Body of pancreas (tissue), 4 donors: Measurements from ENCODE around the gene SMAD2. TPM values are rescaled to one million over a fixed set of nuclear protein-coding genes. Genes with fewer than 3 reads are reported as not detected.

Experiments used
- ATAC-seq: fragments of 150-250 bp; one replicate; pipeline ENCODE4 v1.9.1; 2016
- DNase-seq, 4 donors: peaks; one replicate each; pipeline ENCODE4 v3.0.0-alpha.2; 2019
- H3K27ac ChIP-seq, 4 donors: fragments of 200-600 bp; sonication (generic); 1 replicate in 3 of 4; 2 replicates in 1 of 4; pipeline versions ENCODE4 v1.5.1 to v1.6.1; 2016 to 2019; ENCODE audit warnings: mild to moderate bottlenecking in 1 of 4, mixed read lengths in 1 of 4, moderate library complexity in 1 of 4
- H3K27me3 ChIP-seq, 2 donors: fragments of 200-600 bp; sonication (generic); one replicate each; pipeline ENCODE4 v1.6.0; 2016; ENCODE audit warnings: mild to moderate bottlenecking in 1 of 2
- H3K36me3 ChIP-seq, 2 donors: fragments of 200-600 bp; sonication (generic); replicated peaks in 1 of 2; 2 replicates each; pipeline ENCODE4 v1.5.1; 2016; ENCODE audit warnings: low read depth in 2 of 2; ENCODE audit not compliant: insufficient read depth in 1 of 2
- H3K4me1 ChIP-seq: fragments of 200-600 bp; sonication (generic); one replicate; pipeline ENCODE4 v1.6.0; 2016
- H3K4me3 ChIP-seq, 2 donors: fragments of 200-600 bp; sonication (generic); 1 replicate in 1 of 2; 2 replicates in 1 of 2; pipeline ENCODE4 v1.5.1; 2016 to 2019
- H3K9me3 ChIP-seq, 3 donors: fragments of 200-600 bp; sonication (generic); 1 replicate in 2 of 3; 2 replicates in 1 of 3; pipeline ENCODE4 v1.5.1; 2016
- POLR2A ChIP-seq, 3 donors: fragments of 450-650 bp; IDR thresholded peaks; one replicate each; pipeline ENCODE4 v1.6.1; 2016; ENCODE audit warnings: antibody characterized with exemption in 3 of 3, mild to moderate bottlenecking in 2 of 3
- WGBS, 2 donors: methylation state at CpG; one replicate each; pipeline ENCODE4 v1.1.5; 2017; 5-methylcytosine and 5-hydroxymethylcytosine counted together
- intact Hi-C: fragments of 100-400 bp; cut with DNase I; formaldehyde crosslinking; loops from one replicate; pipeline ENCODE4 v1.15.1; 2023
- total RNA-seq, 2 donors: library from RNA; depleted of rRNA; stranded (reverse); fragments of >200 nt; gene quantifications; one replicate each; pipeline ENCODE4 v1.1.0, GENCODE V29; 2016
- TF ChIP-seq, protein P1 (sequence below), 7 experiments: fragments of 450-650 bp in 4 of 7; fragments of 200-600 bp in 3 of 7; sonication (generic) in 3 of 7; IDR thresholded peaks; one replicate each; pipeline ENCODE4 v1.5.1; 2016 to 2019; ENCODE audit warnings: antibody characterized with exemption in 7 of 7

SMAD2 gene
- total RNA-seq, 2 donors from 2014 or later, result 9.6 to 19.7 TPM

DNA sequence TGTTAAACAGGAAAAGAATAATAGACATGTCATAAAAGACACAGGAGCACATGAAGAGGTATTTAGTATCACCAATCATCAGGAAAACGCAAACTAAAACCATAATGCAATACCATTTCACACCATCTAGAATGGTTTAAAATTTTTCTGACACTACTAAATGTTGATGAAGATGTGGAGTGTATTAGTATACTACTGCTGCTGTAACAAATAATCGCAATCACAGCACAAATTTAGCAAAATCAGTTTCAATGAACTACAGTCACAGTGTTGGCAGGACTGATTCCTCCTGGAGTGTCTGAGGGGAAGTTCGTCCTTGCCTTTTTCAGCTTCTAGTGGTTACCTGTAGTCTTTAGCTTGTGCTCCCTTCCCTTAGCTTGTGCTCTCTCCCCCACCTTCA, 24.1 kb downstream of the SMAD2 start:
- H3K9me3 ChIP-seq, result no peaks in the 10 kb centered on the region
- no peaks in the 10 kb centered on the region for H3K36me3 ChIP-seq
- no peak overlapping the region for H3K4me3 ChIP-seq
- intact Hi-C loops, result no loop called here
- no peaks in the 10 kb centered on the region for H3K27me3 ChIP-seq
- H3K27ac ChIP-seq, result no peak overlapping the region
- TF ChIP-seq, protein P1, sequence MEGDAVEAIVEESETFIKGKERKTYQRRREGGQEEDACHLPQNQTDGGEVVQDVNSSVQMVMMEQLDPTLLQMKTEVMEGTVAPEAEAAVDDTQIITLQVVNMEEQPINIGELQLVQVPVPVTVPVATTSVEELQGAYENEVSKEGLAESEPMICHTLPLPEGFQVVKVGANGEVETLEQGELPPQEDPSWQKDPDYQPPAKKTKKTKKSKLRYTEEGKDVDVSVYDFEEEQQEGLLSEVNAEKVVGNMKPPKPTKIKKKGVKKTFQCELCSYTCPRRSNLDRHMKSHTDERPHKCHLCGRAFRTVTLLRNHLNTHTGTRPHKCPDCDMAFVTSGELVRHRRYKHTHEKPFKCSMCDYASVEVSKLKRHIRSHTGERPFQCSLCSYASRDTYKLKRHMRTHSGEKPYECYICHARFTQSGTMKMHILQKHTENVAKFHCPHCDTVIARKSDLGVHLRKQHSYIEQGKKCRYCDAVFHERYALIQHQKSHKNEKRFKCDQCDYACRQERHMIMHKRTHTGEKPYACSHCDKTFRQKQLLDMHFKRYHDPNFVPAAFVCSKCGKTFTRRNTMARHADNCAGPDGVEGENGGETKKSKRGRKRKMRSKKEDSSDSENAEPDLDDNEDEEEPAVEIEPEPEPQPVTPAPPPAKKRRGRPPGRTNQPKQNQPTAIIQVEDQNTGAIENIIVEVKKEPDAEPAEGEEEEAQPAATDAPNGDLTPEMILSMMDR (IDR thresholded peaks at IDR 0.05), result no peak
- no peak for TF ChIP-seq POLR2A (IDR thresholded peaks at IDR 0.05)
- no peaks in the 10 kb centered on the region for H3K4me1 ChIP-seq
- no peak for ATAC-seq
- DNase-seq, result no peak
- 93 to 99% methylated on average over 3 of the region's 3 CpGs for WGBS, 2 donors

DNA sequence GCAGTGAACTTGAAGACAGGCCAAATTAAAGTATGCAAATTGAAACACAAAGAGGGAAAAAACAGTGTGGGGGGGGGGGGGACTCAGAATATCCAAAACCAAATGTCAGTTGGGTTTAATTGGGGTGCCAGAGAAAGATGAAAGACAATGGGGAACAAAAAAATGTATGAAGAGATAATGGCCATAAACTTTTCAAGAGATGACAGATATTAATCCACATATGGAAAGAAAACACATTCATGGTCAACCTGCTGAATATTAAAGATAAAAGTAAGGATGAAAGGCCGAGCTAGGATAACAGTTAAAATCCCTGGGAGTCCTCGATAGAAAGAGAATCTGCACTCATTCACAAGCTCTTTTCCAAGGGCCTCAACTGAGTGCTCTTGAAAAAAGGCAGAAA, 26.6 kb downstream of the SMAD2 start:
- no peaks in the 10 kb centered on the region for H3K36me3 ChIP-seq
- DNase-seq (no peak), ATAC-seq (no peak)
- 93 to 94% methylated on average over 2 of the region's 2 CpGs for WGBS, 2 donors
- H3K9me3 ChIP-seq, result no peaks in the 10 kb centered on the region
- no peak overlapping the region for H3K4me3 ChIP-seq
- H3K4me1 ChIP-seq, result peaks cover 2% of the 10 kb centered on the region
- intact Hi-C loops, result no loop called here
- TF ChIP-seq, protein P1 (IDR thresholded peaks at IDR 0.05), result no peak
- TF ChIP-seq POLR2A (IDR thresholded peaks at IDR 0.05), result no peak
- no peak overlapping the region for H3K27ac ChIP-seq
- no peaks in the 10 kb centered on the region for H3K27me3 ChIP-seq

DNA sequence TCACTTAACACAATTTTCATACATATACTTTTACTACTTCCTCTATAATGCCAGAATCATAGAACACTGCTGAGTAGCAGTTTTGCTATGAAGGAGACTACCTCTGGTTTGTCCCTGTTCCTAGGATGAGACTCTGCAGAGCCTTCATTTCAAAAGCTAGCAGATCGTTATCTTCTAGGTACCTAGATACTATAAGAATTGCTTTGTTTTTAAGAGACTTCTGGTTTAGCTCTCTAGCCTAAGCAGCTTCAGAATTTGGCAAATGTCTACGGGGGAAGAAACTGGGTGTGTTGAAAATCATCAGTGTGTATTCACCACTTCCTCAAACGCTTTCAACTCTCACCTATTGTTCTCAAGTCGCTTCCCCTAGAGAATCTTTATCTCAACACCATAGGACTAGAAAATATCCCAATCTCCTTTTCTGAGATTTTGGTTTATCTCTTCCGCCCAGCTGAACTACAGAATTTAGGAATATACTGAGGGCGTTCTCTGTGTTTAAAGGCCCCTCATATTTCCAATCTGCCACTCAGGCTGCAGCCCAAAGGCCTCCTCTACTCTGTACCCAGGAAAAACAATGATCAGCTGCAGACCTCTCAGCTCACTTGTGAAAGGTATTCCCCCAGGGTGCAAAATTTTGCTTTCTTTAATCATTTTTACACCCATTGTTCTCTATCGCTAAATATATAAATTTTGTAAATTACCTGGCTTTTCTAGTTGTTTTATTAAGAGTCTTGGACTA, 28.7 kb downstream of the SMAD2 start:
- no peak overlapping the region for H3K27ac ChIP-seq
- intact Hi-C loops, result no loop called here
- H3K36me3 ChIP-seq, result no peaks in the 10 kb centered on the region
- DNase-seq (no peak), ATAC-seq (no peak)
- no peaks in the 10 kb centered on the region for H3K27me3 ChIP-seq
- 77 to 82% methylated on average over 7 of the region's 7 CpGs for WGBS, 2 donors
- H3K4me1 ChIP-seq, result peaks cover 10% of the 10 kb centered on the region
- H3K4me3 ChIP-seq, result no peak overlapping the region
- no peaks in the 10 kb centered on the region for H3K9me3 ChIP-seq
- TF ChIP-seq, protein P1 (IDR thresholded peaks at IDR 0.05), result no peak
- no peak for TF ChIP-seq POLR2A (IDR thresholded peaks at IDR 0.05)

DNA sequence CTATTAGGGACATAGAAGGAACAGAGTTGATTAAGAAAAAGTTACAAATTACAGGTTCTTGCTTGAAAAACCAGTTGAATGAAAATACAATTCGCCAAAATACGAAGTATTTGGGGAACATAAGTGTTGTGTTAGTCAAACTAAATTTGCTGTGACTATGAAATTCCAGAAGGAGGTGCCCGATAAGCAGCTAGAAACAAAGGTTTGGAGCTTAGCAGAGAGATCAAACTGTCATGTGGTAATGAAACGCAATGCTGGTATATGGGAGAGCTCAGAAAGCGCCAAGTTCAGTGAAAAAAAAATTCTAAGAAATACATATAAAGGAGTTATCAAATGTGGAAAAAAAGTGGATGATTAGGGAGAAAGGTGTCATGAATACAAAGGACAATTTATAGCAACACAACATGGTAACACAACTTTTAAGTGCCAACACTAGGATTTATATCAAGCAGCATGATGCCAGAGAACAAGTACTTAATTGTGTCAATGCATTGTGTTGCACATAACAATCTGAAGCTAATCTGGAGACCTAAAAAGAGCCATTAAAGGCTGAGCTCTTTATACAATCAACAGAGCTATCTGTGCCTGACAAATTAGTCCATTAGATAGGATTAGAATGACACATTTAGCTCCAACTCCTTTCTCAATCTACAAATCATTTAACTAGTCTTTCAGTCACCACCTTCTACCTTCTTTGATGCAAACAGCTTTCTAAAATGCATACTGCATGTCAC, 31.2 kb downstream of the SMAD2 start:
- no peaks in the 10 kb centered on the region for H3K9me3 ChIP-seq
- H3K4me3 ChIP-seq, result no peak overlapping the region
- H3K27me3 ChIP-seq, result no peaks in the 10 kb centered on the region
- peaks cover 10% of the 10 kb centered on the region for H3K4me1 ChIP-seq
- no peak for ATAC-seq
- H3K27ac ChIP-seq, result no peak overlapping the region
- intact Hi-C loops, result no loop called here
- no peaks in the 10 kb centered on the region for H3K36me3 ChIP-seq
- WGBS, 2 donors, result 78 to 79% methylated on average over 5 of the region's 5 CpGs
- DNase-seq, result no peak
- TF ChIP-seq POLR2A (IDR thresholded peaks at IDR 0.05), result no peak
- TF ChIP-seq, protein P1 (IDR thresholded peaks at IDR 0.05), result no peak
